ENCODE results near the gene DAB2IP. TPM values are rescaled to one million over a fixed set of nuclear protein-coding genes. Genes with fewer than 3 reads are reported as not detected.

The DAB2IP gene
- total RNA-seq, 1 experiment from 2014 or later = 17.0 TPM

DNA sequence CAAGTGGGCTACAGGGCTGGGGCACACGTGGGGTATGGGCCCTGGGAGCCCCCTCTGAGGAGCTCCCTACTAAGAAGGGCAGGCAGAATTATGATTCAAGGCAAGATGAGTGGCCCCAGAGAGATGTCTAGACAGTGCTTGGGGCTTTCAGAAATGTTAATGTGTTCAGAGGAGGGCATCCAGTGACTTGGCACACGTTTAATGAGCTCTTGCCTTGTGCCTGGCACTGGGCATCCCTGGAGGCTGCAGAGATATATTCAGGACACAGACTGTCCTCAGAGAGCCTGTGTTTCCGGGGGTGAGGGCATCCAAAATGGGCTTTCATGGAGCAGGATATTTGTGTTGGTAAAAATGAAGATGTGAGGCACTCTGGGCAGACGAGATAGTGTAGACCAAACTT lies 25.4 kb upstream of the DAB2IP start:
- Mint-ChIP-seq H3K4me1 (ENCODE audit: insufficient read depth, unreplicated experiment) (no peaks in the 10 kb centered on the region), H3K4me3 (ENCODE audit: unreplicated experiment) (no peak overlapping the region), H3K9me3 (ENCODE audit: unreplicated experiment) (no peaks in the 10 kb centered on the region), H3K27ac (ENCODE audit: low read depth, unreplicated experiment) (no peak overlapping the region), H3K36me3 (ENCODE audit: insufficient read depth, unreplicated experiment) (no peaks in the 10 kb centered on the region), H3K27me3 (ENCODE audit: insufficient read depth, unreplicated experiment) (no peaks in the 10 kb centered on the region)
- BruUV-seq (replicated peaks) = no TSS peak
- ChIA-PET CTCF (interaction anchor here (1.4 kb wide), 1 partner anchor 69 kb away, joined by 3 read pairs; no protein-coding TSS in a partner anchor), POLR2A (no interaction called here)
- DNase-seq (ENCODE audit: unreplicated experiment) = no peak
- no peak for TF ChIP-seq CTCF (IDR thresholded peaks at IDR 0.05; ENCODE audit: unreplicated experiment)
- intact Hi-C loops (cut with micrococcal nuclease) = no loop called here

DNA sequence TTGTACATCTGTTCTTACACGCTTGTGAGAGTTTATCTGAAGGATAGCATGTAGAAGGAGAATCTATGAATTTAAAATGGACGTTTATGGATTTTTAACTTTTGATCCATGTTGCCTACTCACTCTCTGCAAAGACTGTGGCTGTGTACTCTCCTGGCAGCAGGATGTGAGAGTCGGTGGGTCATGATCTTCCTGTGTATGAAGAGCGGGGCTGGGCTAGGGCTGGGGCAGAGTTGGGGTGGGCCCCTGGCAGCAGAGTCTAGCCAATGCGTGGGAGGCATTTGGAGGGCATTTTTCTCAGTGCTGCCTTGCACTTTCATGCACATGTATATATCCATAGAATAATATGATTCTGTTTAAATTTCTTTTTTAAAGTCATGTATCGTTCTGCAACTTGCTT lies 24.0 kb upstream of the DAB2IP start:
- intact Hi-C loops (cut with micrococcal nuclease) = no loop called here
- no peak for DNase-seq (ENCODE audit: unreplicated experiment)
- BruUV-seq (replicated peaks) = no TSS peak
- Mint-ChIP-seq H3K4me3 (ENCODE audit: unreplicated experiment) (no peak overlapping the region), H3K36me3 (ENCODE audit: insufficient read depth, unreplicated experiment) (no peaks in the 10 kb centered on the region), H3K9me3 (ENCODE audit: unreplicated experiment) (no peaks in the 10 kb centered on the region), H3K27ac (ENCODE audit: low read depth, unreplicated experiment) (no peak overlapping the region), H3K27me3 (ENCODE audit: insufficient read depth, unreplicated experiment) (no peaks in the 10 kb centered on the region), H3K4me1 (ENCODE audit: insufficient read depth, unreplicated experiment) (no peaks in the 10 kb centered on the region)
- no peak for TF ChIP-seq CTCF (IDR thresholded peaks at IDR 0.05; ENCODE audit: unreplicated experiment)
- ChIA-PET CTCF (no interaction called here), POLR2A (no interaction called here)

GRCh38 chr9:121628401-121628800 lies 23.0 kb upstream of the DAB2IP start:
- no peak overlapping the region for H3K27ac Mint-ChIP-seq (ENCODE audit: low read depth, unreplicated experiment)
- ChIA-PET CTCF (interaction anchor here (0.5 to 0.9 kb wide), 4 partner anchors 68 to 684 kb away, joined by 3 to 6 read pairs (median 3); no protein-coding TSS in a partner anchor), POLR2A (interaction anchor here (1.4 kb wide), 1 partner anchor 11 kb away, joined by 5 read pairs; no protein-coding TSS in a partner anchor)
- H3K4me3 Mint-ChIP-seq (ENCODE audit: unreplicated experiment) = no peak overlapping the region
- H3K9me3 Mint-ChIP-seq (ENCODE audit: unreplicated experiment) = no peaks in the 10 kb centered on the region
- H3K4me1 Mint-ChIP-seq (ENCODE audit: insufficient read depth, unreplicated experiment) = no peaks in the 10 kb centered on the region
- H3K27me3 Mint-ChIP-seq (ENCODE audit: insufficient read depth, unreplicated experiment) = no peaks in the 10 kb centered on the region
- no peak for TF ChIP-seq CTCF (IDR thresholded peaks at IDR 0.05; ENCODE audit: unreplicated experiment)
- no TSS peak for BruUV-seq (replicated peaks)
- no peak for DNase-seq (ENCODE audit: unreplicated experiment)
- intact Hi-C loops (cut with micrococcal nuclease) = no loop called here
- no peaks in the 10 kb centered on the region for H3K36me3 Mint-ChIP-seq (ENCODE audit: insufficient read depth, unreplicated experiment)

- no peak overlapping the region for H3K4me3 Mint-ChIP-seq (ENCODE audit: unreplicated experiment)
- H3K27ac Mint-ChIP-seq (ENCODE audit: low read depth, unreplicated experiment) = no peak overlapping the region
- DNase-seq (ENCODE audit: unreplicated experiment) = no peak
- CTCF ChIA-PET = no interaction called here
- H3K4me1 Mint-ChIP-seq (ENCODE audit: insufficient read depth, unreplicated experiment) = no peaks in the 10 kb centered on the region
- BruUV-seq (replicated peaks) = no TSS peak
- no peak for TF ChIP-seq CTCF (IDR thresholded peaks at IDR 0.05; ENCODE audit: unreplicated experiment)
- no peaks in the 10 kb centered on the region for H3K36me3 Mint-ChIP-seq (ENCODE audit: insufficient read depth, unreplicated experiment)
- no peaks in the 10 kb centered on the region for H3K9me3 Mint-ChIP-seq (ENCODE audit: unreplicated experiment)
- no peaks in the 10 kb centered on the region for H3K27me3 Mint-ChIP-seq (ENCODE audit: insufficient read depth, unreplicated experiment)
- POLR2A ChIA-PET = interaction anchor here (0.6 kb wide), 1 partner anchor 76 kb away, joined by 3 read pairs; no protein-coding TSS in a partner anchor
- intact Hi-C loops (cut with micrococcal nuclease) = no loop called here
Observed at GRCh38 chr9:121631115-121631514, 20.3 kb upstream of the DAB2IP start.
